Psoas muscle (tissue), 8 donors: ENCODE results near the gene SLC39A11. TPM values are rescaled to one million over a fixed set of nuclear protein-coding genes. Genes with fewer than 3 reads are reported as not detected.

Experiments
- ATAC-seq, 4 donors: fragments of 200-7000 bp; cut with Tn5 transposase; one replicate each; pipeline ENCODE4 v1.9.1; 2020; ENCODE audit warnings: moderate library complexity in 3 of 4, mild to moderate bottlenecking in 2 of 4
- DNase-seq, 2 donors: peaks; one replicate each; pipeline ENCODE4 v3.0.0-alpha.2; 2020
- H3K27ac ChIP-seq: fragments of 200-600 bp; one replicate; pipeline ENCODE4 v1.8.0; 2022
- H3K27me3 ChIP-seq, 3 donors: fragments of 200-600 bp in 1 of 3; one replicate each; pipeline versions ENCODE4 v1.6.1 to v1.8.0; 2013 to 2022; ENCODE audit warnings: low read length in 2 of 3, mild to moderate bottlenecking in 2 of 3, moderate library complexity in 1 of 3; ENCODE audit not compliant: insufficient read depth in 3 of 3
- H3K36me3 ChIP-seq, 2 donors: fragments of 200-600 bp in 1 of 2; one replicate each; pipeline versions ENCODE4 v1.6.1 to v1.8.0; 2013 to 2022; ENCODE audit warnings: low read depth in 1 of 2, mild to moderate bottlenecking in 1 of 2, moderate library complexity in 1 of 2; ENCODE audit not compliant: insufficient read depth in 1 of 2
- H3K4me1 ChIP-seq: fragments of 200-600 bp; one replicate; pipeline ENCODE4 v1.8.0; 2022
- H3K4me3 ChIP-seq: fragments of 200-600 bp; one replicate; pipeline ENCODE4 v1.8.0; 2022; ENCODE audit warnings: mild to moderate bottlenecking
- H3K9me3 ChIP-seq: fragments of 200-600 bp; one replicate; pipeline ENCODE4 v1.8.0; 2022
- CTCF ChIP-seq: fragments of 200-600 bp; IDR thresholded peaks from one replicate; pipeline ENCODE4 v1.8.0; 2022; ENCODE audit warnings: antibody characterized with exemption
- WGBS, 3 donors: extraction: QIAGEN DNeasy Blood & Tissue Kit; methylation state at CpG; one replicate each; pipeline versions ENCODE4 v1.1.6 to v1.1.7; 2013; 5-methylcytosine and 5-hydroxymethylcytosine counted together
- intact Hi-C, 2 donors: fragments of 100-400 bp; cut with DNase I; formaldehyde crosslinking; loops; one replicate each; pipeline versions ENCODE4 v1.11.0 to v1.14.2; 2022
- polyA plus RNA-seq, 3 donors: library from polyadenylated mRNA; stranded (reverse); fragments of 200-250 nt; gene quantifications; one replicate each; pipeline ENCODE4 v1.2.3, GENCODE V29; 2013
- total RNA-seq, 4 donors: library from RNA; stranded (reverse); fragmentation: NEBNext Ultra II Directional in 2 of 4; extraction: Animal tissue kit (Norgen Biotek cat#: 25700) in 2 of 4; gene quantifications; one replicate each; pipeline versions ENCODE4 v1.2.1 to v1.2.4, GENCODE V29; 2021 to 2023
- donor health status: healthy with polysubstance abuse.
- donor health status: DM: no; HTN: no; CAD: no; lungs with moderate emphysema.
- donor health status: Bipolar disorder and iron deficiency.
- donor health status: healthy.
- donor health status: DM: yes; HTN: yes; CAD: no.
- donor health status: DM: no; HTN: no; CAD: no.
- donor health status: DM: no; HTN: no; CAD: no.
- donor health status: DM: yes; HTN: yes; CAD: no.

The SLC39A11 gene
- total and polyA plus RNA-seq, 7 donors = 1.6 to 9.7 (median 7.9) TPM

DNA sequence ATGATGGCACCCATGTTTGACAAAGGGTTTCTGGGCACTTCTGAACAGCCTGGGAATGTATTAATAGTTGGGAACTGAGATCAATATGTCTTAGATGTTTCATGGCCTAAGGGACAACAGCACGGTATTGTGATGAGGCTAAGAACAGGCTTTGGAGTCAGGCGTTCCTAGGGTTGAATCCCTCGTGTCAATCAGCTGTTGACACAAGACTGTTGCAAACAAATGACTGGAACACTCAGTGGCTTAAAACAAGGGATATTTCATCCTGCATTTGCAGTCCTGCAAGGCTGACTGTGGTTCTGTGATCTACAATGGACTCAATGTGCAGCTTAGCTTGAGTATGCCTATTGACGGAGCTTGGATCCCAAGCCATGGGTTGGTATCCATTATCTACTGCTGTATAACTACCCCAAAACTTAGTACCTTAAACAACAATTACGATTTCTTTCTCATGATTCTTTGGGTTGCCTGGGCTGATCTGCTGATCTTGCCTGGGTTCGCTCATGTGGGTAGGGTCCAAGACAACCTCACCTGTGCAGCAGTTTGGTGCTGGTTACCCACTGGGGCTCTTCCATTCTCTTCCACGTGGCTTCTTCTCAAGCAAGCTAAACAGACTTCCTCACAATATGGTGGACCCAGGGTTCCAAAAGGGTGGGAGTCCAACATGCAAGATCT lies 472.4 kb downstream of the SLC39A11 start:
- ATAC-seq (no peak), DNase-seq (no peak)
- 79 to 80% (median 79%) methylated on average over 7 of the region's 7 CpGs for WGBS, 3 donors
- no peaks in the 10 kb centered on the region for H3K36me3 ChIP-seq
- no peaks in the 10 kb centered on the region for H3K4me1 ChIP-seq
- no peak for TF ChIP-seq CTCF
- intact Hi-C loops = no loop called here
- H3K27ac ChIP-seq = no peak overlapping the region
- no peak overlapping the region for H3K4me3 ChIP-seq
- H3K9me3 ChIP-seq = no peaks in the 10 kb centered on the region
- H3K27me3 ChIP-seq = peaks cover 0 to 27% (median 20%) of the 10 kb centered on the region in 3 donors

GRCh38 chr17:72618001-72618509 lies 474.4 kb downstream of the SLC39A11 start:
- H3K27me3 ChIP-seq = peaks cover 0 to 31% (median 15%) of the 10 kb centered on the region in 3 donors
- H3K4me3 ChIP-seq = no peak overlapping the region
- TF ChIP-seq CTCF = no peak
- no peaks in the 10 kb centered on the region for H3K4me1 ChIP-seq
- H3K9me3 ChIP-seq = no peaks in the 10 kb centered on the region
- no peaks in the 10 kb centered on the region for H3K36me3 ChIP-seq
- H3K27ac ChIP-seq = no peak overlapping the region
- intact Hi-C loops = no loop called here
- no peak for DNase-seq
- no peak for ATAC-seq
- 12 to 16% (median 12%) methylated on average over 17 of the region's 17 CpGs for WGBS, 3 donors

DNA sequence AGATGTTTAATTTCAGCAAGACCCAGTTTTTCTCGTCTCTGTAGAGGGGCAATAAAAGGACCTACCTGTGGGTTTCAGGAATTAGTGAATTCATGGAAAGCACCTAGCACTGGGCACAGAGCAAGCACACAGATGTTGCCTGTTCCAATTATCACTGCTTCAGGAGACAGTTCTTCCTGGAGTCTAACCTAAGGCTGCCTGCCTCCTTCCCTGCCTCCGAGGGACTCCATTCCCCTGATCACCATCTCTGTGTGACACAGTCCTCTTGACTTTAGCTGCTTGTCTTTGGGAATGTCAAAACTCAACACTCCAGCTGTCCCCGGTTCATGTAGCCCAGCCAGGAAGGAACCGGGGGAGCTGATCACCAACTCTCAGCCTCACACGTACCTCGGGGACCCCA lies 474.9 kb downstream of the SLC39A11 start:
- DNase-seq = no peak
- Histone ChIP-seq H3K4me3 (no peak overlapping the region), H3K9me3 (no peaks in the 10 kb centered on the region), H3K27me3 (peaks cover 0 to 28% (median 11%) of the 10 kb centered on the region in 3 donors), H3K27ac (no peak overlapping the region), H3K4me1 (no peaks in the 10 kb centered on the region), H3K36me3 (no peaks in the 10 kb centered on the region)
- intact Hi-C loops = no loop called here
- no peak for ATAC-seq
- TF ChIP-seq CTCF = no peak
- WGBS, 3 donors = 28 to 37% (median 36%) methylated on average over 6 of the region's 6 CpGs

- intact Hi-C loops = no loop called here
Observed at GRCh38 chr17:72616447-72616846, 476.0 kb downstream of the SLC39A11 start.

More at GRCh38 chr17:72616447-72616846, 476.0 kb downstream of the SLC39A11 start:
- ATAC-seq (no peak), DNase-seq (no peak)
- no peaks in the 10 kb centered on the region for H3K36me3 ChIP-seq
- no peak overlapping the region for H3K27ac ChIP-seq
- H3K4me3 ChIP-seq = no peak overlapping the region
- no peak for TF ChIP-seq CTCF
- H3K9me3 ChIP-seq = no peaks in the 10 kb centered on the region
- WGBS, 3 donors = 75 to 81% (median 75%) methylated on average over 4 of the region's 4 CpGs
- H3K4me1 ChIP-seq = no peaks in the 10 kb centered on the region
- peaks cover 0 to 19% (median 8%) of the 10 kb centered on the region in 3 donors for H3K27me3 ChIP-seq
